Measurements from ENCODE around the gene ARTN. TPM values are rescaled to one million over a fixed set of nuclear protein-coding genes. Genes with fewer than 3 reads are reported as not detected.

ARTN gene
- total and polyA plus RNA-seq, 9 of the 15 experiments (the other 6 are each of a cell fraction or from before 2014, with no cell fraction given), result 0.06 to 0.38 TPM; not detected in 7

DNA sequence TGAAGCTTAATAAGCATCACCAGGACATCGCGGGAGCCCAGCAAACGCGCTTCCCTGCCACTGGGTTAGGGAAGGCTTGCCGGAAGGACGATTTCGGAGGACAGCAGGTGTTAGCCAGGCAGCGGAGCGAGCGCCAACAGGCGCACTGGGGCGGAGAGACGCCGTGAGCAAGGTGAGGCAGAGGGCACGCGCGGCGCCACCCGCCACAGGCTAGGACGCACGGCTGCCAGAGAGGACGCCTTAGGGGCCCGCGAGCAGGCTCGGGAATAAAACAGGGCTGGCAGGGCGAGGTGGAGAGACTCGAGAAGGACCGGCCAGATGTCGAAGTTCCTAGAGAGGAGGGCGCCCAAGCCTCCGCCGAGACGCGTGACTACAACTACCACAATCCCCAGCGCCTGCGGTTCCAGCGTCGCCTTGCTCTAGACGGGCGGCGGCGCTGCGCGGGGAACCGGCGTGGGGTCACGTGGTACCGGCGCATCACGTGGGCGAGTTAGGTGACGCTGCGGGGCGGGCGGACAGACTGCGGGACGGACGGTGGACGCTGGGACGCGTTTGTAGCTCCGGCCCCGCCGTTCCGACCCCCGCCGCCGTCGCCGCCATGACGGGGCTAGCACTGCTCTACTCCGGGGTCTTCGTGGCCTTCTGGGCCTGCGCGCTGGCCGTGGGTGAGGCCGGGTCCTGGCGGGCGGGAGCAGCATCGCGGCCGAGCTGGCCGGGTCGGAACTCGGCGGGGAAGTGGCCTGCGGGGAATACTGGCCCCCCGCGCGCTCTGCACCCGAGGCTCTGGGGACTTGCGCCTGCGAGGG, 41.0 kb downstream of the ARTN start, which contains the start of gene ATP6V0B (continued):
- TF ChIP-seq ZBTB1 (CRISPR knock-in tag; IDR thresholded peaks at IDR 0.05; ENCODE audit: borderline replicate concordance, low read depth), result no peak
- no peak for TF ChIP-seq SRSF7 (optimal IDR thresholded peaks at IDR 0.05; ENCODE audit: low read depth, low read length)
- no peak for TF ChIP-seq RBM25 (IDR thresholded peaks at IDR 0.05; ENCODE audit: low read depth, low read length, severe bottlenecking)
- TF ChIP-seq CREM (IDR thresholded peaks at IDR 0.05; ENCODE audit: low read depth), result peak; percentile 99
- TF ChIP-seq, protein P1, sequence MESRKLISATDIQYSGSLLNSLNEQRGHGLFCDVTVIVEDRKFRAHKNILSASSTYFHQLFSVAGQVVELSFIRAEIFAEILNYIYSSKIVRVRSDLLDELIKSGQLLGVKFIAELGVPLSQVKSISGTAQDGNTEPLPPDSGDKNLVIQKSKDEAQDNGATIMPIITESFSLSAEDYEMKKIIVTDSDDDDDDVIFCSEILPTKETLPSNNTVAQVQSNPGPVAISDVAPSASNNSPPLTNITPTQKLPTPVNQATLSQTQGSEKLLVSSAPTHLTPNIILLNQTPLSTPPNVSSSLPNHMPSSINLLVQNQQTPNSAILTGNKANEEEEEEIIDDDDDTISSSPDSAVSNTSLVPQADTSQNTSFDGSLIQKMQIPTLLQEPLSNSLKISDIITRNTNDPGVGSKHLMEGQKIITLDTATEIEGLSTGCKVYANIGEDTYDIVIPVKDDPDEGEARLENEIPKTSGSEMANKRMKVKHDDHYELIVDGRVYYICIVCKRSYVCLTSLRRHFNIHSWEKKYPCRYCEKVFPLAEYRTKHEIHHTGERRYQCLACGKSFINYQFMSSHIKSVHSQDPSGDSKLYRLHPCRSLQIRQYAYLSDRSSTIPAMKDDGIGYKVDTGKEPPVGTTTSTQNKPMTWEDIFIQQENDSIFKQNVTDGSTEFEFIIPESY (CRISPR knock-in tag; IDR thresholded peaks at IDR 0.05), result peak; percentile 57; the same call in 1 of the 2 replicates
- TF ChIP-seq FIP1L1 (IDR thresholded peaks at IDR 0.05; ENCODE audit: low read depth, low read length, poor library complexity, severe bottlenecking), result peak; percentile 97
- peak; percentile 92 to 94 for TF ChIP-seq SIX5 (IDR thresholded peaks at IDR 0.05; ENCODE audit: borderline replicate concordance in 1 of 2, insufficient read depth in 1 of 2, low read depth in 1 of 2, low read length in 2 of 2)
- TF ChIP-seq MEIS2 (IDR thresholded peaks at IDR 0.05; ENCODE audit: partially characterized antibody), result peak; percentile 30
- TF ChIP-seq, protein P2, sequence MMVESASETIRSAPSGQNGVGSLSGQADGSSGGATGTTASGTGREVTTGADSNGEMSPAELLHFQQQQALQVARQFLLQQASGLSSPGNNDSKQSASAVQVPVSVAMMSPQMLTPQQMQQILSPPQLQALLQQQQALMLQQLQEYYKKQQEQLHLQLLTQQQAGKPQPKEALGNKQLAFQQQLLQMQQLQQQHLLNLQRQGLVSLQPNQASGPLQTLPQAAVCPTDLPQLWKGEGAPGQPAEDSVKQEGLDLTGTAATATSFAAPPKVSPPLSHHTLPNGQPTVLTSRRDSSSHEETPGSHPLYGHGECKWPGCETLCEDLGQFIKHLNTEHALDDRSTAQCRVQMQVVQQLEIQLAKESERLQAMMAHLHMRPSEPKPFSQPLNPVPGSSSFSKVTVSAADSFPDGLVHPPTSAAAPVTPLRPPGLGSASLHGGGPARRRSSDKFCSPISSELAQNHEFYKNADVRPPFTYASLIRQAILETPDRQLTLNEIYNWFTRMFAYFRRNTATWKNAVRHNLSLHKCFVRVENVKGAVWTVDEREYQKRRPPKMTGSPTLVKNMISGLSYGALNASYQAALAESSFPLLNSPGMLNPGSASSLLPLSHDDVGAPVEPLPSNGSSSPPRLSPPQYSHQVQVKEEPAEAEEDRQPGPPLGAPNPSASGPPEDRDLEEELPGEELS (CRISPR knock-in tag; IDR thresholded peaks at IDR 0.05; ENCODE audit: borderline replicate concordance), result 0 out of 2 replicates have a peak, but pooled peaks have one; percentile 24
- TF ChIP-seq, protein P3, sequence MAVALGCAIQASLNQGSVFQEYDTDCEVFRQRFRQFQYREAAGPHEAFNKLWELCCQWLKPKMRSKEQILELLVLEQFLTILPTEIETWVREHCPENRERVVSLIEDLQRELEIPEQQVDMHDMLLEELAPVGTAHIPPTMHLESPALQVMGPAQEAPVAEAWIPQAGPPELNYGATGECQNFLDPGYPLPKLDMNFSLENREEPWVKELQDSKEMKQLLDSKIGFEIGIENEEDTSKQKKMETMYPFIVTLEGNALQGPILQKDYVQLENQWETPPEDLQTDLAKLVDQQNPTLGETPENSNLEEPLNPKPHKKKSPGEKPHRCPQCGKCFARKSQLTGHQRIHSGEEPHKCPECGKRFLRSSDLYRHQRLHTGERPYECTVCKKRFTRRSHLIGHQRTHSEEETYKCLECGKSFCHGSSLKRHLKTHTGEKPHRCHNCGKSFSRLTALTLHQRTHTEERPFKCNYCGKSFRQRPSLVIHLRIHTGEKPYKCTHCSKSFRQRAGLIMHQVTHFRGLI (CRISPR knock-in tag; IDR thresholded peaks at IDR 0.05), result no peak
- TF ChIP-seq, protein P4, sequence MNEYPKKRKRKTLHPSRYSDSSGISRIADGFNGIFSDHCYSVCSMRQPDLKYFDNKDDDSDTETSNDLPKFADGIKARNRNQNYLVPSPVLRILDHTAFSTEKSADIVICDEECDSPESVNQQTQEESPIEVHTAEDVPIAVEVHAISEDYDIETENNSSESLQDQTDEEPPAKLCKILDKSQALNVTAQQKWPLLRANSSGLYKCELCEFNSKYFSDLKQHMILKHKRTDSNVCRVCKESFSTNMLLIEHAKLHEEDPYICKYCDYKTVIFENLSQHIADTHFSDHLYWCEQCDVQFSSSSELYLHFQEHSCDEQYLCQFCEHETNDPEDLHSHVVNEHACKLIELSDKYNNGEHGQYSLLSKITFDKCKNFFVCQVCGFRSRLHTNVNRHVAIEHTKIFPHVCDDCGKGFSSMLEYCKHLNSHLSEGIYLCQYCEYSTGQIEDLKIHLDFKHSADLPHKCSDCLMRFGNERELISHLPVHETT (CRISPR knock-in tag; conservative IDR thresholded peaks at IDR 0.05 in 1 of 2, IDR thresholded peaks at IDR 0.05 in 1 of 2), result peak in 1 of 2 experiments; percentile 97; a peak in 2 of 4 replicates
- no peak; a peak in 1 of 4 replicates for TF ChIP-seq FOXA3 (CRISPR knock-in tag; conservative IDR thresholded peaks at IDR 0.05 in 1 of 2, IDR thresholded peaks at IDR 0.05 in 1 of 2)
- peak; percentile 85; the same call in 1 of the 2 replicates for TF ChIP-seq PHF8 (IDR thresholded peaks at IDR 0.05; ENCODE audit: borderline replicate concordance, low read length)

Data from K562 (cell line).